Measurements from ENCODE around the gene AHR.
"Not testable (repeated sequence)": the region's sequence is repeated elsewhere in the genome, so short reads cannot be mapped to it uniquely, and the experiment has no call there.

AHR gene

GRCh38 chr7:17382408-17383354 lies 84.2 kb downstream of the AHR start:
- DNase-seq: not testable (repeated sequence)

GRCh38 chr7:17384400-17384799 lies 85.9 kb downstream of the AHR start:
- DNase-seq: no peak

GRCh38 chr7:17385612-17386011 lies 87.2 kb downstream of the AHR start:
- no peak for DNase-seq

GRCh38 chr7:17390392-17390791 lies 91.9 kb downstream of the AHR start:
- DNase-seq: no peak

- no peak for DNase-seq
Measured at GRCh38 chr7:17391366-17391765, 92.9 kb downstream of the AHR start.

- DNase-seq: peak; percentile 88
Measured at GRCh38 chr7:17392846-17393245, 94.4 kb downstream of the AHR start.

- DNase-seq: not testable (repeated sequence)
Measured at GRCh38 chr7:17394563-17394962, 96.1 kb downstream of the AHR start.

Data from fibroblast of skin of right quadriceps (primary cell).